Endothelial cell of umbilical vein (primary cell): ENCODE measurements around the gene UPF3A. TPM values are rescaled to one million over a fixed set of nuclear protein-coding genes. Genes with fewer than 3 reads are reported as not detected.

Experiments used
- BruUV-seq: library from RNA; stranded (reverse); fragments of 400-500 nt; replicated peaks from 2 replicates; lab custom pipeline; 2021; lab: Mats Ljungman, UMichigan
- CTCF ChIA-PET: fragments of 300-600, 350-600 bp; sonication (Branson Sonifier 250); formaldehyde crosslinking; loops from one replicate; lab custom pipeline; 2021; ENCODE audit warnings: antibody characterized with exemption, inconsistent platforms; lab: Charles Lee
- POLR2A ChIA-PET: fragments of 300-600, 350-600 bp; sonication (Branson Sonifier 250); formaldehyde crosslinking; loops from one replicate; lab custom pipeline; 2021; ENCODE audit warnings: antibody characterized with exemption, inconsistent platforms; lab: Charles Lee
- DNase-seq: peaks from one replicate; pipeline ENCODE4 v3.0.0-alpha.2; 2011; ENCODE audit warnings: low read depth, low spot score
- FAIRE-seq: peaks from 2 replicates; lab custom pipeline; 2011; peaks lifted over from hg19 to GRCh38; lab: Jason Lieb, UNC
- H2AFZ ChIP-seq: 2 replicates; pipeline ENCODE4 v1.6.0; 2012; ENCODE audit warnings: low read depth, low read length, control low read depth, inconsistent platforms
- H3K27ac ChIP-seq: 2 replicates; pipeline ENCODE4 v1.5.1; 2011; ENCODE audit warnings: low read depth, mild to moderate bottlenecking, control low read depth, low read length, moderate library complexity; ENCODE audit not compliant: insufficient read depth
- H3K27me3 ChIP-seq, 2 experiments: 2 replicates each; pipeline versions ENCODE4 v1.6.0 to v1.6.1; 2011; ENCODE audit warnings: low read length in 2 of 2, mixed read lengths in 1 of 2; ENCODE audit not compliant: control insufficient read depth in 2 of 2, insufficient read depth in 2 of 2
- H3K36me3 ChIP-seq, 2 experiments: 2 replicates in 1 of 2; 3 replicates in 1 of 2; pipeline ENCODE4 v1.5.1; 2011; ENCODE audit warnings: low read length in 2 of 2, mild to moderate bottlenecking in 1 of 2, moderate library complexity in 1 of 2; ENCODE audit not compliant: control insufficient read depth in 2 of 2, insufficient read depth in 2 of 2; ENCODE audit errors: extremely low read depth in 1 of 2
- H3K4me1 ChIP-seq: 3 replicates; pipeline ENCODE4 v1.5.1; 2011; ENCODE audit warnings: mild to moderate bottlenecking, low read length; ENCODE audit not compliant: control insufficient read depth, insufficient read depth; ENCODE audit errors: extremely low read depth
- H3K4me2 ChIP-seq: 2 replicates; pipeline ENCODE4 v1.6.1; 2011; ENCODE audit warnings: low read length, control low read depth, mixed read lengths; ENCODE audit not compliant: insufficient read depth
- H3K4me3 ChIP-seq, 3 experiments: fragments of 200-600 bp in 1 of 3; sonication (generic), shearing (Covaris generic) in 1 of 3; replicated peaks in 1 of 3; 2 replicates each; pipeline ENCODE4 v1.5.1; 2011 to 2016; ENCODE audit warnings: control low read depth in 3 of 3, low read length in 3 of 3, mild to moderate bottlenecking in 2 of 3, inconsistent platforms in 1 of 3, low read depth in 1 of 3, moderate library complexity in 1 of 3; ENCODE audit not compliant: insufficient read depth in 1 of 3
- H3K79me2 ChIP-seq: 2 replicates; pipeline ENCODE4 v1.6.0; 2012; ENCODE audit warnings: low read length, inconsistent platforms; ENCODE audit not compliant: control insufficient read depth, insufficient read depth
- H3K9ac ChIP-seq: replicated peaks from 2 replicates; pipeline ENCODE3; 2011; ENCODE audit warnings: low read length, control low read depth; ENCODE audit not compliant: insufficient read depth; ENCODE audit errors: extremely low read depth
- H3K9me1 ChIP-seq: replicated peaks from 3 replicates; pipeline ENCODE4 v1.6.0; 2011; ENCODE audit warnings: mild to moderate bottlenecking, low read length; ENCODE audit not compliant: control insufficient read depth, insufficient read depth; ENCODE audit errors: extremely low read depth
- H3K9me3 ChIP-seq: replicated peaks from 2 replicates; pipeline ENCODE4 v1.5.1; 2012; ENCODE audit warnings: low read length, inconsistent platforms; ENCODE audit not compliant: control insufficient read depth, insufficient read depth
- H4K20me1 ChIP-seq: replicated peaks from 2 replicates; pipeline ENCODE3; 2011; ENCODE audit warnings: mild to moderate bottlenecking, low read length; ENCODE audit not compliant: control insufficient read depth, insufficient read depth; ENCODE audit errors: extremely low read depth
- EZH2 ChIP-seq: IDR thresholded peaks from 2 replicates; pipeline ENCODE4 v1.6.1; 2012; ENCODE audit warnings: borderline replicate concordance, low read depth, mild to moderate bottlenecking, moderate library complexity, low read length, inconsistent platforms; ENCODE audit not compliant: severe bottlenecking
- FOS ChIP-seq: IDR thresholded peaks from 2 replicates; pipeline ENCODE4 v1.6.1; 2011; ENCODE audit warnings: mild to moderate bottlenecking, low read length, moderate library complexity, borderline replicate concordance; ENCODE audit not compliant: insufficient read depth
- GATA2 ChIP-seq: IDR thresholded peaks from 2 replicates; pipeline ENCODE4 v1.7.0; 2011; ENCODE audit warnings: low read depth, mild to moderate bottlenecking, moderate library complexity, mixed read lengths, low read length; ENCODE audit not compliant: insufficient read length, insufficient read depth
- JUN ChIP-seq: IDR thresholded peaks from 2 replicates; pipeline ENCODE4 v1.6.1; 2011; ENCODE audit warnings: borderline replicate concordance, low read depth; ENCODE audit not compliant: insufficient read length, insufficient read depth
- MYC ChIP-seq: IDR thresholded peaks from one replicate; pipeline ENCODE4 v1.6.1; 2011; ENCODE audit warnings: mild to moderate bottlenecking, low read depth, low read length
- POLR2A ChIP-seq: IDR thresholded peaks from 2 replicates; pipeline ENCODE4 v1.6.1; 2012; ENCODE audit warnings: low read depth, mild to moderate bottlenecking, control low read depth, low read length
- POLR2AphosphoS5 ChIP-seq: IDR thresholded peaks from 2 replicates; pipeline ENCODE4 v1.6.1; 2012; ENCODE audit warnings: low read depth, mild to moderate bottlenecking, control low read depth, low read length, moderate library complexity; ENCODE audit not compliant: insufficient read depth
- dilution Hi-C: fragments of 300-500 bp; cut with MboI; formaldehyde crosslinking; loops from one replicate; pipeline ENCODE4 v1.15.0; 2019; ENCODE audit warnings: low sequenced_read_pairs; ENCODE audit not compliant: extremely low pct_ligation_motif_present
- intact Hi-C: fragments of 100-400 bp; cut with micrococcal nuclease; formaldehyde crosslinking; loops from one replicate; pipeline ENCODE4 v1.10.0; 2022
- polyA plus RNA-seq, 4 experiments: library from polyadenylated mRNA; depleted of rRNA in 3 of 4; stranded (reverse) in 3 of 4; unstranded in 1 of 4; fragments of >200 nt; gene quantifications; 2 replicates each; pipeline versions ENCODE4 v1.2.1 to v1.2.3, GENCODE V29; 2011 to 2012; ENCODE audit warnings: missing spikeins in 1 of 4
- total RNA-seq: library from RNA; stranded (reverse); gene quantifications from 2 replicates; pipeline ENCODE4 v1.2.3, GENCODE V29; 2021
- TF ChIP-seq, protein P1 (sequence below): IDR thresholded peaks from 2 replicates; pipeline ENCODE4 v1.6.1; 2011; ENCODE audit not compliant: insufficient read depth, insufficient read length
- TF ChIP-seq, protein P2 (sequence below), 2 donors: IDR thresholded peaks; 1 replicate in 1 of 2; 2 replicates in 1 of 2; pipeline ENCODE4 v1.5.1; 2011; ENCODE audit warnings: low read length in 2 of 2, mild to moderate bottlenecking in 2 of 2, moderate library complexity in 2 of 2, control low read depth in 1 of 2, inconsistent platforms in 1 of 2, low read depth in 1 of 2; ENCODE audit not compliant: insufficient read depth in 1 of 2; ENCODE audit errors: extremely low read depth in 1 of 2

The UPF3A gene
- total and polyA plus RNA-seq, 2 donors (not counting 3 experiments of a cell fraction or from before 2014, with no cell fraction given): 37.2 to 75.4 TPM

DNA sequence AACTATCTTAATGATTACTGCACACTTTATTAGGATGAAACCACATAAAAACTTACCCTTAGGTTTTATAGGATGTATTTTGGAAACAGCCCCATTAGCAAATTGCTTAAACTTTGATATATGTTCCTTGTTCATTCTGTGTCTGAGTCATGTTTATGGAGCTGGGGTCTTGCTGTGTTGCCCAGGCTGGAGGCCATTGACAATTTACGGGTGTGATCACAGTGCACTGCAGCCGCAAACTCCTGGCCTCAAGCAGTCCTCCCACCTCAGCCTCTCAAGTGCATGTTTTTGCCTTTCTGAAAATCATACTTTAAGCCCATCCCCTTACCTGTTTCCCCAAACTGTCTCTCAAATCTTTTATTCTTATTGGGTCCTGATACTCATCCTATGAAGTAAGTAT, 27.7 kb downstream of the UPF3A start:
- intact Hi-C loops (no loop called here), dilution Hi-C loops (no loop called here)
- H3K9ac ChIP-seq: no peak overlapping the region
- H3K9me1 ChIP-seq: no peaks in the 10 kb centered on the region
- ChIA-PET CTCF (no interaction called here), POLR2A (no interaction called here)
- H3K36me3 ChIP-seq: peaks cover 2 to 4% of the 10 kb centered on the region in 2 experiments
- TF ChIP-seq MYC (no peak), POLR2A (no peak), JUN (no peak), POLR2AphosphoS5 (no peak), GATA2 (no peak), FOS (no peak), EZH2 (no peak)
- TF ChIP-seq, protein P1, sequence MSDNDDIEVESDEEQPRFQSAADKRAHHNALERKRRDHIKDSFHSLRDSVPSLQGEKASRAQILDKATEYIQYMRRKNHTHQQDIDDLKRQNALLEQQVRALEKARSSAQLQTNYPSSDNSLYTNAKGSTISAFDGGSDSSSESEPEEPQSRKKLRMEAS: no peak
- TF ChIP-seq, protein P2, sequence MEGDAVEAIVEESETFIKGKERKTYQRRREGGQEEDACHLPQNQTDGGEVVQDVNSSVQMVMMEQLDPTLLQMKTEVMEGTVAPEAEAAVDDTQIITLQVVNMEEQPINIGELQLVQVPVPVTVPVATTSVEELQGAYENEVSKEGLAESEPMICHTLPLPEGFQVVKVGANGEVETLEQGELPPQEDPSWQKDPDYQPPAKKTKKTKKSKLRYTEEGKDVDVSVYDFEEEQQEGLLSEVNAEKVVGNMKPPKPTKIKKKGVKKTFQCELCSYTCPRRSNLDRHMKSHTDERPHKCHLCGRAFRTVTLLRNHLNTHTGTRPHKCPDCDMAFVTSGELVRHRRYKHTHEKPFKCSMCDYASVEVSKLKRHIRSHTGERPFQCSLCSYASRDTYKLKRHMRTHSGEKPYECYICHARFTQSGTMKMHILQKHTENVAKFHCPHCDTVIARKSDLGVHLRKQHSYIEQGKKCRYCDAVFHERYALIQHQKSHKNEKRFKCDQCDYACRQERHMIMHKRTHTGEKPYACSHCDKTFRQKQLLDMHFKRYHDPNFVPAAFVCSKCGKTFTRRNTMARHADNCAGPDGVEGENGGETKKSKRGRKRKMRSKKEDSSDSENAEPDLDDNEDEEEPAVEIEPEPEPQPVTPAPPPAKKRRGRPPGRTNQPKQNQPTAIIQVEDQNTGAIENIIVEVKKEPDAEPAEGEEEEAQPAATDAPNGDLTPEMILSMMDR (IDR thresholded peaks at IDR 0.05; ENCODE audit: extremely low read depth in 1 of 2, insufficient read depth in 1 of 2, low read depth in 1 of 2, low read length in 2 of 2): no peak
- no peak overlapping the region for H2AFZ ChIP-seq
- no peak overlapping the region for H3K27ac ChIP-seq
- no peak overlapping the region for H3K4me2 ChIP-seq
- no TSS peak for BruUV-seq
- no peak overlapping the region for H3K4me3 ChIP-seq
- DNase-seq (no peak), FAIRE-seq (no peak)
- H4K20me1 ChIP-seq: no peaks in the 10 kb centered on the region
- peaks cover 9% of the 10 kb centered on the region for H3K4me1 ChIP-seq
- no peaks in the 10 kb centered on the region for H3K9me3 ChIP-seq
- H3K79me2 ChIP-seq: no peaks in the 10 kb centered on the region
- H3K27me3 ChIP-seq: no peaks in the 10 kb centered on the region
